Panc1 (cell line): ENCODE data around the gene PROZ. TPM values are rescaled to one million over a fixed set of nuclear protein-coding genes. Genes with fewer than 3 reads are reported as not detected.

Source experiments
- ATAC-seq: fragments of 200-7000 bp; cut with Tn5 transposase; 2 replicates; pipeline ENCODE4 v1.9.1; 2020; ENCODE audit warnings: mild to moderate bottlenecking, moderate library complexity
- BruUV-seq: library from RNA; stranded (reverse); fragments of 400-500 nt; replicated peaks from 2 replicates; lab custom pipeline; 2021; lab: Mats Ljungman, UMichigan
- CTCF ChIA-PET: fragments of 300-600 bp; sonication (Branson Sonifier 250); formaldehyde crosslinking; loops from one replicate; lab custom pipeline; 2022; ENCODE audit warnings: antibody characterized with exemption; lab: Charles Lee
- POLR2A ChIA-PET: fragments of 300-600 bp; sonication (Branson Sonifier 250); formaldehyde crosslinking; loops from one replicate; lab custom pipeline; 2022; ENCODE audit warnings: antibody characterized with exemption; lab: Charles Lee
- DNase-seq: peaks from one replicate; pipeline ENCODE4 v3.0.0-alpha.2; 2010; ENCODE audit warnings: low read depth, low spot score
- H3K27ac ChIP-seq: 2 replicates; pipeline ENCODE4 v1.5.1; 2011; ENCODE audit warnings: mild to moderate bottlenecking, low read length, inconsistent platforms
- H3K27me3 ChIP-seq: fragments of 200-500 bp; sonication (Bioruptor generic); 2 replicates; pipeline ENCODE4 v1.6.0; 2014; ENCODE audit warnings: low read length, inconsistent platforms; ENCODE audit not compliant: control insufficient read depth, insufficient read depth
- H3K36me3 ChIP-seq: fragments of 200-500 bp; sonication (Bioruptor generic); 2 replicates; pipeline ENCODE4 v1.5.1; 2014; ENCODE audit warnings: inconsistent platforms, mild to moderate bottlenecking, low read length, moderate library complexity; ENCODE audit not compliant: control insufficient read depth, insufficient read depth
- H3K4me1 ChIP-seq: 2 replicates; pipeline ENCODE4 v1.5.1; 2011; ENCODE audit warnings: inconsistent platforms, mild to moderate bottlenecking, low read length, moderate library complexity; ENCODE audit not compliant: control insufficient read depth, insufficient read depth
- H3K4me3 ChIP-seq, 2 experiments: 2 replicates each; pipeline ENCODE4 v1.5.1; 2011 to 2012; ENCODE audit warnings: low read depth in 2 of 2, low read length in 2 of 2, mild to moderate bottlenecking in 2 of 2, inconsistent platforms in 1 of 2, moderate library complexity in 1 of 2
- H3K9me3 ChIP-seq: fragments of 200-500 bp; sonication (Bioruptor generic); 2 replicates; pipeline ENCODE4 v1.5.1; 2014; ENCODE audit warnings: low read depth, mild to moderate bottlenecking, inconsistent platforms, low read length, moderate library complexity; ENCODE audit not compliant: control insufficient read depth, insufficient read depth
- CTCF ChIP-seq: fragments of 450-650 bp; IDR thresholded peaks from 2 replicates; pipeline ENCODE4 v1.5.1; 2017; ENCODE audit warnings: mild to moderate bottlenecking
- POLR2AphosphoS5 ChIP-seq: IDR thresholded peaks from 2 replicates; pipeline ENCODE4 v1.6.1; 2012; ENCODE audit warnings: mild to moderate bottlenecking, low read depth, low read length, moderate library complexity
- REST ChIP-seq, 2 experiments: IDR thresholded peaks; 2 replicates each; pipeline ENCODE4 v1.6.1; 2011 to 2012; ENCODE audit warnings: low read depth in 2 of 2, control low read depth in 1 of 2, low read length in 1 of 2, mild to moderate bottlenecking in 1 of 2, moderate library complexity in 1 of 2; ENCODE audit not compliant: insufficient read depth in 1 of 2
- SIN3A ChIP-seq: IDR thresholded peaks from 2 replicates; pipeline ENCODE4 v1.6.1; 2012; ENCODE audit warnings: low read depth, mild to moderate bottlenecking, low read length, moderate library complexity, borderline replicate concordance; ENCODE audit not compliant: insufficient read depth
- TCF7L2 ChIP-seq: IDR thresholded peaks from 2 replicates; pipeline ENCODE4 v1.6.1; 2011; ENCODE audit warnings: mild to moderate bottlenecking, low read depth, low read length, inconsistent platforms
- in situ Hi-C: cut with HindIII; loops from 2 replicates; pipeline ENCODE4 v1.10.0; 2016; ENCODE audit warnings: low sequenced_read_pairs, low pct_unique_long_range_greater_than_20kb
- intact Hi-C: fragments of 100-400 bp; cut with micrococcal nuclease; formaldehyde crosslinking; loops from one replicate; pipeline ENCODE4 v1.10.0; 2022; ENCODE audit not compliant: unreplicated experiment
- total RNA-seq: library from RNA; stranded (reverse); gene quantifications from one replicate; pipeline ENCODE4 v1.2.1, GENCODE V29; 2021; ENCODE audit not compliant: unreplicated experiment

PROZ gene
- total RNA-seq, 1 experiment from 2014 or later, result not detected

GRCh38 chr13:113208421-113209335 is 50.2 kb downstream of the PROZ start, which contains the start of gene PCID2:
Gene PCID2 (minus strand): TSS chr13:113208669. CDS start chr13:113208634, 35 bp downstream.
- ATAC-seq, result peak; percentile 87
- CTCF ChIA-PET, result no interaction called here
- no TSS peak for BruUV-seq
- Histone ChIP-seq H3K27me3 (no peaks in the 10 kb centered on the region), H3K27ac (peak within 1 kb of the TSS; percentile 78), H3K9me3 (no peaks in the 10 kb centered on the region), H3K4me1 (peaks cover 19% of the 10 kb centered on the region), H3K4me3 (peak within 1 kb of the TSS; percentile 82 to 88), H3K36me3 (peaks cover 4% of the 10 kb centered on the region)
- POLR2A ChIA-PET, result interaction anchor here (0.6 kb wide), 1 partner anchor 134 kb away, joined by 6 read pairs; no protein-coding TSS in a partner anchor
- no peak for DNase-seq
- in situ Hi-C loops (no loop called here), intact Hi-C loops (no loop called here)
- TF ChIP-seq POLR2AphosphoS5, result peak; percentile 84
- TF ChIP-seq REST (IDR thresholded peaks at IDR 0.05; ENCODE audit: insufficient read depth in 1 of 2, low read depth in 2 of 2, low read length in 1 of 2), result no peak
- TF ChIP-seq SIN3A, result peak; percentile 79; the same call in 1 of the 2 replicates

- ChIA-PET CTCF (no interaction called here), POLR2A (no interaction called here)
- no peaks in the 10 kb centered on the region for H3K27me3 ChIP-seq
- H3K9me3 ChIP-seq, result no peaks in the 10 kb centered on the region
- DNase-seq, result no peak
- in situ Hi-C loops, result no loop called here
- peaks cover 4% of the 10 kb centered on the region for H3K36me3 ChIP-seq
- H3K4me1 ChIP-seq, result peaks cover 19% of the 10 kb centered on the region; the same call in 1 of the 2 replicates
- peak; percentile 86 for ATAC-seq
- intact Hi-C loops, result no loop called here
- H3K27ac ChIP-seq, result peak within 1 kb of the TSS; percentile 84
- no TSS peak for BruUV-seq
- peak within 1 kb of the TSS; percentile 82 to 88 for H3K4me3 ChIP-seq
- peak; percentile 22; the same call in 1 of the 2 replicates for TF ChIP-seq SIN3A
- no peak; the same call in 1 of the 2 replicates for TF ChIP-seq POLR2AphosphoS5
These were observed 50.9 kb downstream of the PROZ start, which contains the start of gene CUL4A for GRCh38 chr13:113209336-113209758. Gene CUL4A (plus strand): TSS chr13:113209613. CDS start chr13:113209628, 15 bp downstream.

- intact Hi-C loops (no loop called here), in situ Hi-C loops (no loop called here)
- H3K27me3 ChIP-seq, result no peaks in the 10 kb centered on the region
- BruUV-seq, result no TSS peak
- TF ChIP-seq CTCF (no peak), REST (IDR thresholded peaks at IDR 0.05; ENCODE audit: insufficient read depth in 1 of 2, low read depth in 2 of 2, low read length in 1 of 2) (no peak), TCF7L2 (no peak), SIN3A (no peak), POLR2AphosphoS5 (no peak)
- peaks cover 19% of the 10 kb centered on the region; the same call in 1 of the 2 replicates for H3K4me1 ChIP-seq
- peak; percentile 39 for ATAC-seq
- no peaks in the 10 kb centered on the region for H3K9me3 ChIP-seq
- ChIA-PET POLR2A (no interaction called here), CTCF (no interaction called here)
- peak overlapping the region; percentile 77 to 82 for H3K4me3 ChIP-seq
- H3K27ac ChIP-seq, result peak overlapping the region; percentile 84
- DNase-seq, result no peak
- peaks cover 4% of the 10 kb centered on the region for H3K36me3 ChIP-seq
These were observed 51.4 kb downstream of the PROZ start for GRCh38 chr13:113209759-113210421.
